BLaER1 treated with 17β-estradiol and CSF1 and Interleukin-3, amounts not matched to agents 10 nM and 100 nM (cell line): ENCODE measurements around the gene TPSD1.
"Not testable (repeated sequence)": the region's sequence is repeated elsewhere in the genome, so short reads cannot be mapped to it uniquely, and the experiment has no call there.

Experiments
- H3K27ac ChIP-seq, 11 experiments: shearing (Covaris generic); formaldehyde crosslinking; 2 replicates each; pipeline ENCODE4 v1.8.1; 2022
- H3K27me3 ChIP-seq, 11 experiments: shearing (Covaris generic); formaldehyde crosslinking; 2 replicates each; pipeline ENCODE4 v1.8.1; 2022
- H3K36me3 ChIP-seq, 11 experiments: shearing (Covaris generic); formaldehyde crosslinking; 2 replicates each; pipeline ENCODE4 v1.8.1; 2022
- H3K4me1 ChIP-seq, 10 experiments: shearing (Covaris generic); formaldehyde crosslinking; 2 replicates each; pipeline ENCODE4 v1.8.1; 2022
- H3K4me2 ChIP-seq, 11 experiments: shearing (Covaris generic); formaldehyde crosslinking; 2 replicates each; pipeline ENCODE4 v1.8.1; 2022
- H3K4me3 ChIP-seq, 10 experiments: shearing (Covaris generic); formaldehyde crosslinking; 2 replicates each; pipeline ENCODE4 v1.8.1; 2022
- H3K9ac ChIP-seq, 11 experiments: shearing (Covaris generic); formaldehyde crosslinking; 2 replicates each; pipeline ENCODE4 v1.8.1; 2022
- H3K9me3 ChIP-seq, 11 experiments: shearing (Covaris generic); formaldehyde crosslinking; replicated peaks in 1 of 11; 2 replicates each; pipeline ENCODE4 v1.8.1; 2022
- H4K20me1 ChIP-seq, 11 experiments: shearing (Covaris generic); formaldehyde crosslinking; 2 replicates each; pipeline ENCODE4 v1.8.1; 2022
- Cebpa-rat ChIP-seq, 11 experiments: shearing (Covaris generic); IDR thresholded peaks; 2 replicates each; pipeline ENCODE4 v1.8.1; 2022

The TPSD1 gene

GRCh38 chr16:1265826-1266225 is 10.0 kb downstream of the TPSD1 start:
- Histone ChIP-seq H3K27me3 (peaks cover 26 to 40% (median 32%) of the 10 kb centered on the region in 11 experiments), H3K4me3 (no peak overlapping the region), H3K27ac (no peak overlapping the region), H4K20me1 (peaks cover 0 to 38% (median 9%) of the 10 kb centered on the region in 11 experiments; a peak in 10 of 22 replicates), H3K36me3 (no peaks in the 10 kb centered on the region), H3K4me1 (peaks cover 0 to 7% (median 2%) of the 10 kb centered on the region in 10 experiments; a peak in 4 of 20 replicates), H3K4me2 (no peak overlapping the region), H3K9me3 (peaks cover 0 to 7% (median 0%) of the 10 kb centered on the region in 11 experiments; a peak in 2 of 22 replicates), H3K9ac (no peak overlapping the region)
- no peak for TF ChIP-seq Cebpa-rat (IDR thresholded peaks at IDR 0.05)

- H3K9me3 ChIP-seq, H3K27me3 ChIP-seq, H3K36me3 ChIP-seq, H3K9ac ChIP-seq, H3K27ac ChIP-seq, H4K20me1 ChIP-seq, H3K4me3 ChIP-seq, H3K4me2 ChIP-seq: not testable (repeated sequence)
- peaks cover 8 to 15% (median 13%) of the 10 kb centered on the region in 10 experiments for H3K4me1 ChIP-seq
Observed at GRCh38 chr16:1269418-1269817, 13.5 kb downstream of the TPSD1 start.

GRCh38 chr16:1271380-1271723 is 15.5 kb downstream of the TPSD1 start:
- no peak overlapping the region for H3K9ac ChIP-seq
- no peak for TF ChIP-seq Cebpa-rat (IDR thresholded peaks at IDR 0.05)
- no peaks in the 10 kb centered on the region for H3K9me3 ChIP-seq
- H3K27me3 ChIP-seq = peaks cover 0 to 6% (median 0%) of the 10 kb centered on the region in 11 experiments; a peak in 6 of 22 replicates
- H3K4me3 ChIP-seq = no peak overlapping the region
- H3K36me3 ChIP-seq = no peaks in the 10 kb centered on the region
- H3K27ac ChIP-seq = no peak overlapping the region
- no peaks in the 10 kb centered on the region for H4K20me1 ChIP-seq
- peaks cover 8 to 15% (median 13%) of the 10 kb centered on the region in 10 experiments for H3K4me1 ChIP-seq
- peak overlapping the region in 9 of 11 experiments; percentile 23 to 60 (median 47); a peak in 15 of 22 replicates for H3K4me2 ChIP-seq

- H3K4me1 ChIP-seq = peaks cover 8 to 15% (median 13%) of the 10 kb centered on the region in 10 experiments
- not testable (repeated sequence) for H3K9me3 ChIP-seq, H3K27me3 ChIP-seq, H3K27ac ChIP-seq, H3K36me3 ChIP-seq, H3K4me3 ChIP-seq, H3K9ac ChIP-seq, H4K20me1 ChIP-seq
- H3K4me2 ChIP-seq = peak overlapping the region in 10 of 11 experiments; percentile 9 to 60 (median 44); a peak in 17 of 22 replicates
Observed at GRCh38 chr16:1271724-1272413, 16.0 kb downstream of the TPSD1 start.

- Histone ChIP-seq H3K27ac (no peak overlapping the region), H3K4me1 (peaks cover 8 to 16% (median 13%) of the 10 kb centered on the region in 10 experiments), H4K20me1 (no peaks in the 10 kb centered on the region), H3K4me3 (no peak overlapping the region), H3K27me3 (peaks cover 4 to 13% (median 8%) of the 10 kb centered on the region in 11 experiments; a peak in 15 of 22 replicates), H3K4me2 (peak overlapping the region in 7 of 11 experiments; percentile 35 to 60 (median 48); a peak in 12 of 22 replicates), H3K36me3 (no peaks in the 10 kb centered on the region), H3K9me3 (no peaks in the 10 kb centered on the region), H3K9ac (no peak overlapping the region)
- no peak for TF ChIP-seq Cebpa-rat (IDR thresholded peaks at IDR 0.05)
Observed at GRCh38 chr16:1272453-1273198, 16.8 kb downstream of the TPSD1 start.

- Histone ChIP-seq H3K36me3 (no peaks in the 10 kb centered on the region), H3K27me3 (peaks cover 9 to 25% (median 18%) of the 10 kb centered on the region in 11 experiments; a peak in 17 of 22 replicates), H3K4me2 (no peak overlapping the region), H3K9me3 (no peaks in the 10 kb centered on the region), H4K20me1 (no peaks in the 10 kb centered on the region), H3K9ac (no peak overlapping the region), H3K4me1 (peaks cover 9 to 27% (median 22%) of the 10 kb centered on the region in 10 experiments), H3K27ac (no peak overlapping the region), H3K4me3 (no peak overlapping the region)
- TF ChIP-seq Cebpa-rat (IDR thresholded peaks at IDR 0.05) = no peak
Observed at GRCh38 chr16:1273816-1274215, 17.9 kb downstream of the TPSD1 start.

- H3K9ac ChIP-seq = no peak overlapping the region
- no peak overlapping the region for H3K4me2 ChIP-seq
- H3K9me3 ChIP-seq = no peaks in the 10 kb centered on the region
- H3K27ac ChIP-seq = no peak overlapping the region
- peaks cover 9 to 37% (median 32%) of the 10 kb centered on the region in 10 experiments for H3K4me1 ChIP-seq
- H3K27me3 ChIP-seq = peaks cover 9 to 33% (median 25%) of the 10 kb centered on the region in 11 experiments; a peak in 17 of 22 replicates
- no peaks in the 10 kb centered on the region for H3K36me3 ChIP-seq
- no peaks in the 10 kb centered on the region for H4K20me1 ChIP-seq
- no peak overlapping the region for H3K4me3 ChIP-seq
- no peak for TF ChIP-seq Cebpa-rat (IDR thresholded peaks at IDR 0.05)
Observed at GRCh38 chr16:1274767-1275166, 18.9 kb downstream of the TPSD1 start.

GRCh38 chr16:1275791-1276579 is 20.1 kb downstream of the TPSD1 start:
- Histone ChIP-seq H3K9me3 (no peaks in the 10 kb centered on the region), H3K27me3 (peaks cover 11 to 40% (median 25%) of the 10 kb centered on the region in 11 experiments; a peak in 17 of 22 replicates), H3K4me1 (peaks cover 9 to 49% (median 44%) of the 10 kb centered on the region in 10 experiments), H3K4me2 (no peak overlapping the region), H3K9ac (no peak overlapping the region), H4K20me1 (no peaks in the 10 kb centered on the region), H3K27ac (no peak overlapping the region), H3K36me3 (no peaks in the 10 kb centered on the region), H3K4me3 (no peak overlapping the region)
- no peak for TF ChIP-seq Cebpa-rat (IDR thresholded peaks at IDR 0.05)

- Histone ChIP-seq H3K4me2 (no peak overlapping the region), H3K27me3 (peaks cover 11 to 45% (median 26%) of the 10 kb centered on the region in 11 experiments; a peak in 17 of 22 replicates), H3K9me3 (no peaks in the 10 kb centered on the region), H3K36me3 (no peaks in the 10 kb centered on the region), H3K4me3 (no peak overlapping the region), H3K4me1 (peaks cover 8 to 51% (median 46%) of the 10 kb centered on the region in 10 experiments), H4K20me1 (no peaks in the 10 kb centered on the region), H3K9ac (no peak overlapping the region), H3K27ac (no peak overlapping the region)
- TF ChIP-seq Cebpa-rat (IDR thresholded peaks at IDR 0.05) = no peak
Observed at GRCh38 chr16:1276580-1276878, 20.7 kb downstream of the TPSD1 start.
